A172 (cell line): ENCODE data around the gene SLC35G2. TPM values are rescaled to one million over a fixed set of nuclear protein-coding genes. Genes with fewer than 3 reads are reported as not detected.
A peak's percentile ranks its signal among the peaks of the same experiment; 100 is the strongest.
"Not testable (repeated sequence)": the region's sequence is repeated elsewhere in the genome, so short reads cannot be mapped to it uniquely, and the experiment has no call there.

Experiments
- DNase-seq: peaks from one replicate; pipeline ENCODE4 v3.0.0-alpha.2; 2015; ENCODE audit warnings: low spot score
- total RNA-seq: library from RNA; depleted of rRNA; stranded (reverse); fragments of >200 nt; shearing (Covaris generic); gene quantifications from 2 replicates; pipeline ENCODE4 v1.2.3, GENCODE V29; 2014; rRNA removed

Gene SLC35G2
- total RNA-seq, 1 experiment from 2014 or later: 20.6 TPM

GRCh38 chr3:136885357-136886213 is 66.7 kb downstream of the SLC35G2 start:
- no peak for DNase-seq

- no peak for DNase-seq
Measured at GRCh38 chr3:136889947-136890346, 71.0 kb downstream of the SLC35G2 start.

GRCh38 chr3:136891934-136892855 is 73.3 kb downstream of the SLC35G2 start:
- DNase-seq: no peak

GRCh38 chr3:136893848-136894443 is 75.0 kb downstream of the SLC35G2 start:
- DNase-seq: peak; percentile 82

GRCh38 chr3:136897171-136897570 is 78.2 kb downstream of the SLC35G2 start:
- not testable (repeated sequence) for DNase-seq

- DNase-seq: no peak
Measured at GRCh38 chr3:136898549-136898948, 79.6 kb downstream of the SLC35G2 start.

GRCh38 chr3:136898954-136899353 is 80.0 kb downstream of the SLC35G2 start:
- no peak for DNase-seq

GRCh38 chr3:136899622-136900158 is 80.8 kb downstream of the SLC35G2 start:
- DNase-seq: no peak

GRCh38 chr3:136900694-136901093 is 81.8 kb downstream of the SLC35G2 start:
- DNase-seq: not testable (repeated sequence)

GRCh38 chr3:136901391-136901790 is 82.5 kb downstream of the SLC35G2 start:
- DNase-seq: no peak

- DNase-seq: not testable (repeated sequence)
Measured at GRCh38 chr3:136902530-136902929, 83.6 kb downstream of the SLC35G2 start.

GRCh38 chr3:136903899-136904298 is 85.0 kb downstream of the SLC35G2 start:
- no peak for DNase-seq

GRCh38 chr3:136904746-136905145 is 85.8 kb downstream of the SLC35G2 start:
- no peak for DNase-seq

Other genes with a start within 250 kb of the SLC35G2 start
- gene STAG1, start 66.7 kb upstream of the SLC35G2 start, total RNA-seq: 43.0 and 50.6 TPM in 2 replicates
- 40.2 and 58.4 TPM in 2 replicates for gene NCK1, start 43.1 kb downstream of the SLC35G2 start, total RNA-seq
- 0.72 and 1.1 TPM in 2 replicates for gene IL20RB, start 138.9 kb downstream of the SLC35G2 start, total RNA-seq